ENCODE measurements around the gene SRRM2.

The SRRM2 gene

GRCh38 chr16:2762711-2763110, 10.3 kb downstream of the SRRM2 start:
- no peak for DNase-seq (ENCODE audit: low read depth in 3 of 3)

- no peak for DNase-seq (ENCODE audit: low read depth in 3 of 3)
Observed at GRCh38 chr16:2763173-2763572, 10.7 kb downstream of the SRRM2 start.

GRCh38 chr16:2764718-2765117, 12.3 kb downstream of the SRRM2 start:
- DNase-seq (ENCODE audit: low read depth in 3 of 3), result no peak

- DNase-seq (ENCODE audit: low read depth in 3 of 3), result no peak
Observed at GRCh38 chr16:2765462-2766404, 13.3 kb downstream of the SRRM2 start.

- DNase-seq (ENCODE audit: low read depth in 3 of 3), result no peak
Observed at GRCh38 chr16:2766430-2767139, 14.1 kb downstream of the SRRM2 start.

- no peak for DNase-seq (ENCODE audit: low read depth in 3 of 3)
Observed at GRCh38 chr16:2767140-2767731, 14.8 kb downstream of the SRRM2 start.

GRCh38 chr16:2767891-2768290, 15.5 kb downstream of the SRRM2 start:
- DNase-seq (ENCODE audit: low read depth in 3 of 3), result no peak

GRCh38 chr16:2768403-2769089, 16.1 kb downstream of the SRRM2 start:
- no peak for DNase-seq (ENCODE audit: low read depth in 3 of 3)

GRCh38 chr16:2769100-2769529, 16.7 kb downstream of the SRRM2 start:
- no peak for DNase-seq (ENCODE audit: low read depth in 3 of 3)

GRCh38 chr16:2769675-2770056, 17.2 kb downstream of the SRRM2 start:
- no peak for DNase-seq (ENCODE audit: low read depth in 3 of 3)

- DNase-seq (ENCODE audit: low read depth in 3 of 3), result no peak
Observed at GRCh38 chr16:2770057-2770951, 17.9 kb downstream of the SRRM2 start.

GRCh38 chr16:2771496-2772402, 19.3 kb downstream of the SRRM2 start:
- no peak for DNase-seq (ENCODE audit: low read depth in 3 of 3)

GRCh38 chr16:2773188-2773968, 20.9 kb downstream of the SRRM2 start:
- no peak for DNase-seq (ENCODE audit: low read depth in 3 of 3)

- DNase-seq (ENCODE audit: low read depth in 3 of 3), result no peak
Observed at GRCh38 chr16:2774161-2774891, 21.9 kb downstream of the SRRM2 start.

- DNase-seq (ENCODE audit: low read depth in 3 of 3), result no peak
Observed at GRCh38 chr16:2775131-2775716, 22.8 kb downstream of the SRRM2 start.

GRCh38 chr16:2775765-2776499, 23.5 kb downstream of the SRRM2 start:
- no peak for DNase-seq (ENCODE audit: low read depth in 3 of 3)

GRCh38 chr16:2776500-2777139, 24.2 kb downstream of the SRRM2 start:
- no peak for DNase-seq (ENCODE audit: low read depth in 3 of 3)

Data from stimulated activated CD4-positive, alpha-beta T cell treated with anti-CD3 and anti-CD28 coated beads, TNF-alpha, amount 100 ng/mL, for 4 hours (primary cell).